HG02852 (cell line): Measurements from ENCODE around the gene ADAM15.

Experiments used
- ATAC-seq: cut with Tn5 transposase; IDR thresholded peaks from one replicate; pipeline ENCODE4 v1.9.1; 2021; ENCODE audit warnings: mild to moderate bottlenecking, moderate library complexity; ENCODE audit not compliant: unreplicated experiment

ADAM15 gene

GRCh38 chr1:155083865-155084721, 33.0 kb downstream of the ADAM15 start:
- no peak for ATAC-seq

- peak; percentile 72 for ATAC-seq
Observed at GRCh38 chr1:155084722-155085503, 33.8 kb downstream of the ADAM15 start.

- ATAC-seq, result no peak
Observed at GRCh38 chr1:155085504-155086127, 34.5 kb downstream of the ADAM15 start.

- ATAC-seq, result no peak
Observed at GRCh38 chr1:155086128-155086741, 35.1 kb downstream of the ADAM15 start.

- ATAC-seq, result no peak
Observed at GRCh38 chr1:155086856-155087535, 35.9 kb downstream of the ADAM15 start.

- no peak for ATAC-seq
Observed at GRCh38 chr1:155091071-155092051, 40.2 kb downstream of the ADAM15 start.

- ATAC-seq, result no peak
Observed at GRCh38 chr1:155092131-155092530, 41.0 kb downstream of the ADAM15 start.

GRCh38 chr1:155092641-155093040, 41.5 kb downstream of the ADAM15 start:
- no peak for ATAC-seq

GRCh38 chr1:155093911-155094621, 43.0 kb downstream of the ADAM15 start:
- ATAC-seq, result no peak

GRCh38 chr1:155094622-155094948, 43.5 kb downstream of the ADAM15 start:
- no peak for ATAC-seq

- ATAC-seq, result no peak
Observed at GRCh38 chr1:155099331-155099730, 48.2 kb downstream of the ADAM15 start.

GRCh38 chr1:155103325-155103724, 52.2 kb downstream of the ADAM15 start:
- ATAC-seq, result no peak

GRCh38 chr1:155104605-155105534, 53.8 kb downstream of the ADAM15 start:
- ATAC-seq, result no peak

- ATAC-seq, result no peak
Observed at GRCh38 chr1:155105604-155106011, 54.5 kb downstream of the ADAM15 start.

GRCh38 chr1:155106862-155107261, 55.7 kb downstream of the ADAM15 start:
- ATAC-seq, result no peak

GRCh38 chr1:155107309-155108264, 56.5 kb downstream of the ADAM15 start:
- ATAC-seq, result no peak

- no peak for ATAC-seq
Observed at GRCh38 chr1:155108296-155108695, 57.2 kb downstream of the ADAM15 start.
